ENCODE results near the gene CYP27C1.

CYP27C1 gene

GRCh38 chr2:127235082-127235702 lies 15.1 kb upstream of the CYP27C1 start:
- Histone ChIP-seq H3K79me2 (ENCODE audit: insufficient read depth, low read length) (no peaks in the 10 kb centered on the region), H3K27me3 (ENCODE audit: insufficient read depth, low read length, poor library complexity, severe bottlenecking) (no peaks in the 10 kb centered on the region), H3F3A (ENCODE audit: low read depth) (no peaks in the 10 kb centered on the region), H4K20me1 (ENCODE audit: insufficient read depth, low read length, poor library complexity, severe bottlenecking) (no peaks in the 10 kb centered on the region), H3K4me3 (ENCODE audit: low read length, poor library complexity, severe bottlenecking) (no peak overlapping the region), H3K4me1 (ENCODE audit: insufficient read depth, low read length, poor library complexity, severe bottlenecking) (no peaks in the 10 kb centered on the region), H3K9me2 (replicated peaks; ENCODE audit: low read depth, low read length) (no peaks in the 10 kb centered on the region), H3K4me2 (ENCODE audit: low read depth, low read length, poor library complexity, severe bottlenecking) (no peak overlapping the region), H3K9ac (ENCODE audit: low read depth, low read length, poor library complexity, severe bottlenecking) (no peak overlapping the region), H3K36me3 (ENCODE audit: insufficient read depth, low read length) (no peaks in the 10 kb centered on the region), H2AFZ (ENCODE audit: low read length) (no peak overlapping the region), H3K9me3 (ENCODE audit: insufficient read depth, low read depth, low read length) (no peaks in the 10 kb centered on the region)
- no peak for TF ChIP-seq EZH2phosphoT487 (IDR thresholded peaks at IDR 0.05; ENCODE audit: borderline replicate concordance)
- TF ChIP-seq CTCF (conservative IDR thresholded peaks at IDR 0.05; ENCODE audit: low read length) = no peak

- no peaks in the 10 kb centered on the region for H3K9me2 ChIP-seq (replicated peaks; ENCODE audit: low read depth, low read length)
- H3K27me3 ChIP-seq (ENCODE audit: insufficient read depth, low read length, poor library complexity, severe bottlenecking) = no peaks in the 10 kb centered on the region
- no peaks in the 10 kb centered on the region for H3K36me3 ChIP-seq (ENCODE audit: insufficient read depth, low read length)
- no peak overlapping the region for H3K9ac ChIP-seq (ENCODE audit: low read depth, low read length, poor library complexity, severe bottlenecking)
- H3K79me2 ChIP-seq (ENCODE audit: insufficient read depth, low read length) = no peaks in the 10 kb centered on the region
- no peaks in the 10 kb centered on the region for H3F3A ChIP-seq (ENCODE audit: low read depth)
- no peak for TF ChIP-seq EZH2phosphoT487 (IDR thresholded peaks at IDR 0.05; ENCODE audit: borderline replicate concordance)
- no peak for TF ChIP-seq CTCF (conservative IDR thresholded peaks at IDR 0.05; ENCODE audit: low read length)
- H3K9me3 ChIP-seq (ENCODE audit: insufficient read depth, low read depth, low read length) = no peaks in the 10 kb centered on the region
- H4K20me1 ChIP-seq (ENCODE audit: insufficient read depth, low read length, poor library complexity, severe bottlenecking) = no peaks in the 10 kb centered on the region
- no peak overlapping the region for H3K4me2 ChIP-seq (ENCODE audit: low read depth, low read length, poor library complexity, severe bottlenecking)
- no peak overlapping the region for H2AFZ ChIP-seq (ENCODE audit: low read length)
- no peaks in the 10 kb centered on the region for H3K4me1 ChIP-seq (ENCODE audit: insufficient read depth, low read length, poor library complexity, severe bottlenecking)
- no peak overlapping the region for H3K4me3 ChIP-seq (ENCODE audit: low read length, poor library complexity, severe bottlenecking)
Observed at GRCh38 chr2:127233710-127234109, 13.6 kb upstream of the CYP27C1 start.

- H3K4me1 ChIP-seq (ENCODE audit: insufficient read depth, low read length, poor library complexity, severe bottlenecking) = no peaks in the 10 kb centered on the region
- TF ChIP-seq EZH2phosphoT487 (IDR thresholded peaks at IDR 0.05; ENCODE audit: borderline replicate concordance) (no peak), CTCF (conservative IDR thresholded peaks at IDR 0.05; ENCODE audit: low read length) (no peak)
- H2AFZ ChIP-seq (ENCODE audit: low read length) = no peak overlapping the region
- no peaks in the 10 kb centered on the region for H3F3A ChIP-seq (ENCODE audit: low read depth)
- no peaks in the 10 kb centered on the region for H3K36me3 ChIP-seq (ENCODE audit: insufficient read depth, low read length)
- H3K79me2 ChIP-seq (ENCODE audit: insufficient read depth, low read length) = no peaks in the 10 kb centered on the region
- H3K9ac ChIP-seq (ENCODE audit: low read depth, low read length, poor library complexity, severe bottlenecking) = no peak overlapping the region
- no peak overlapping the region for H3K4me3 ChIP-seq (ENCODE audit: low read length, poor library complexity, severe bottlenecking)
- no peaks in the 10 kb centered on the region for H3K9me2 ChIP-seq (replicated peaks; ENCODE audit: low read depth, low read length)
- no peak overlapping the region for H3K4me2 ChIP-seq (ENCODE audit: low read depth, low read length, poor library complexity, severe bottlenecking)
- no peaks in the 10 kb centered on the region for H3K27me3 ChIP-seq (ENCODE audit: insufficient read depth, low read length, poor library complexity, severe bottlenecking)
- H4K20me1 ChIP-seq (ENCODE audit: insufficient read depth, low read length, poor library complexity, severe bottlenecking) = no peaks in the 10 kb centered on the region
- no peaks in the 10 kb centered on the region for H3K9me3 ChIP-seq (ENCODE audit: insufficient read depth, low read depth, low read length)
Observed at GRCh38 chr2:127231130-127231865, 11.2 kb upstream of the CYP27C1 start.
